Ovary (tissue), 3 donors: Measurements from ENCODE around the gene CSAD.
"Not testable (repeated sequence)": the region's sequence is repeated elsewhere in the genome, so short reads cannot be mapped to it uniquely, and the experiment has no call there.

Experiments used
- CTCF ChIP-seq, 3 donors: fragments of 450-650 bp in 2 of 3; fragments of 200-600 bp in 1 of 3; IDR thresholded peaks; one replicate each; pipeline versions ENCODE4 v1.5.1 to v1.8.0; 2016 to 2022; ENCODE audit warnings: antibody characterized with exemption in 3 of 3, mild to moderate bottlenecking in 1 of 3
- POLR2A ChIP-seq: fragments of 450-650 bp; IDR thresholded peaks from one replicate; pipeline ENCODE4 v1.6.1; 2017; ENCODE audit warnings: antibody characterized with exemption, mild to moderate bottlenecking, moderate library complexity
- donor health status: DM: no; HTN: no; CAD: no.

- not testable (repeated sequence) for TF ChIP-seq CTCF (IDR thresholded peaks at IDR 0.05); POLR2A
These were observed 68.3 kb downstream of the CSAD start for GRCh38 chr12:53112431-53112830.
